ENCODE measurements around the gene TBC1D13.
"Not testable (repeated sequence)": the region's sequence is repeated elsewhere in the genome, so short reads cannot be mapped to it uniquely, and the experiment has no call there.

Gene TBC1D13

DNA sequence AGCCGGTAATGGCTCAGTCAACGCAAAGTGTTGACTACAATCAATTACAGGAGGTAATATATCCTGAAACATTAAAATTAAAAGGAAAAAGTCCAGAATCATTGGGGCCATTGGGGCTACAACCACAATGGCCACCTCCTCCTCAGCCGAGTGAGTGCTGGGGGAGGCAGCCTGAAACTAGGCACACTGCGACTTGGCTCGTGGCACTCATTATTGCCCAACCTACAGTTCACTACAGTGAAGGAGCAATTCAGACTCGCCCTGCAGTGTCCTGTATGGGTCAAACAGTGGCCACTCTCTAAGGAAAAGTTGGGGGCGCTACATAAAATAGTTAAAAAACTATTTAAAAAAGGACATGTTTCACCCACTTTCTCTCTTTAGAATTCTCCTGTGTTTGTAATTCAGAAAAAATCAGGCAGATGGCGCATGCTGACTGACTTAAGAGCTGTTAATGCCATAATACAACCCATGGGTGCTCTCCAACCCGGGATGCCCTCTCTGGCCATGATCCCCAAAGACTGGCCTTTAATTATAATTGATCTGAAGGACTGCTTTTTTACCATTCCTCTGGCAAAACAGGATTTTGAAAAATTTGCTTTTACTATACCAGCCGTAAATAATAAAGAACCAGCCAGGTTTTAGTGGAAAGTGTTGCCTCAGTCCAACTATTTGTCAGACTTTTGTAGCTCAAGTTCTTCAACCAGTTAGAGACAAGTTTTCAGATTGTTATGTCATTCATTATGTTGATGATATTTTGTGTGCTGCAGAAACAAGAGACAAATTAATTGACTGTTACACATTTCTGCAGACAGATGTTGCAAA is 64.9 kb downstream of the TBC1D13 start:
- not testable (repeated sequence) for DNase-seq

DNA sequence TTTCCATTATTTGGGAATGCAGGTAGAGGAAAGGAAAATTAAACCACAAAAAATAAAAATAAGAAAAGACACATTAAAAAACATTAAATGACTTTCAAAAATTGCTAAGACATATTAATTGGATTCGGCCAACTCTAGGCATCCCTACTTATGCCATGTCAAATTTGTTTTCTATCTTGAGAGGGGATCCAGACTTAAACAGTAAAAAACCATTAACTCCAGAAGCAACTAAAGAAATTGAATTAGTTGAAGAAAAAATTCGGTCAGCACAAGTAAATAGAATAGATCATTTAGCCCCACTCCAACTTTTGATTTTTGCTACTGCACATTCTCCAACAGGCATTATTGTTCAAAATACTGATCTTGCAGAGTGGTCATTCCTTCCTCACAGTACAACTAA is 65.6 kb downstream of the TBC1D13 start:
- not testable (repeated sequence) for DNase-seq

DNA sequence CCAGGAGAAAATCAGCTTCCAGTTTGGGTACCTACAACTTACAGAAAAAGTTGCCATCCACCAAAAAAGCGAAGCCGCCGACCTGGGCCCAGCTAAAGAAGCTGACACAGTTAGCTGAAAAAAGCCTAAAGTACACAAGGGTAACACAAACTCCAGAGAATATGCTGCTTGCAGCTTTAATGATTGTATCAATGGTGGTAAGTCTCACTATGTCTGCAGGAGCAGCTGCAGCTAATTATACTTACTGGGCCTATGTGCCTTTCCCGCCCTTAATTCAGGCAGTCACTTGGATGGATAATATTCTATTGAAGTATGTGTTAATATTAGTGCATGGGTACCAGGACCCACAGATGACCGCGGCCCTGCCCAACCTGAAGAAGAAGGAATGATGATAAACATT is 67.4 kb downstream of the TBC1D13 start:
- DNase-seq = not testable (repeated sequence)

DNA sequence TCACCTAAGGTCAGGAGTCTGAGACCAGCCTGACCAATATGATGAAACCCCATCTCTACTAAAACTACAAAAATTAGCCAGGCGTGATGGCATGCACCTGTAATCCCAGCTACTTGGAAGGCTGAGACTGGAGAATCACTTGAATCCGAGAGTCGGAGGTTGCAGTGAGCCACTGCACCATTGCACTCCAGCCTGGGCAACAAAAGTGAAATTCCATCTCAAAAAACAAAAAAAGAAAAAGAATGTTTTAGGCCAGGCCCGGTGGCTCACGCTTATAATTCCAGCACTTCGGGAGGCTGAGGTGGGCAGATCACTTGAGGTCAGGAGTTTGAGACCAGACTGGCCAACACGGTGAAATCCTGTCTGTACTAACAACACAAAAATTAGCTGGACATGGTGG is 71.4 kb downstream of the TBC1D13 start:
- not testable (repeated sequence) for DNase-seq

All from NCI-H187 (cell line).